Thyroid gland (tissue), 4 donors: ENCODE measurements around the gene ID2.

Experiments
- POLR2A ChIP-seq, 2 donors: fragments of 450-650 bp; IDR thresholded peaks; one replicate each; pipeline ENCODE4 v1.6.1; 2017; ENCODE audit warnings: antibody characterized with exemption in 2 of 2, mild to moderate bottlenecking in 2 of 2, moderate library complexity in 1 of 2
- TF ChIP-seq, protein P1 (sequence below), 6 experiments: fragments of 200-600 bp in 3 of 6; fragments of 450-650 bp in 3 of 6; sonication (generic) in 3 of 6; IDR thresholded peaks; one replicate each; pipeline ENCODE4 v1.5.1; 2016 to 2019; ENCODE audit warnings: antibody characterized with exemption in 6 of 6, mild to moderate bottlenecking in 2 of 6, inconsistent platforms in 1 of 6, moderate library complexity in 1 of 6

GRCh38 chr2:8653485-8653884, 28.4 kb upstream of the ID2 start:
- no peak for TF ChIP-seq POLR2A (IDR thresholded peaks at IDR 0.05)
- TF ChIP-seq, protein P1, sequence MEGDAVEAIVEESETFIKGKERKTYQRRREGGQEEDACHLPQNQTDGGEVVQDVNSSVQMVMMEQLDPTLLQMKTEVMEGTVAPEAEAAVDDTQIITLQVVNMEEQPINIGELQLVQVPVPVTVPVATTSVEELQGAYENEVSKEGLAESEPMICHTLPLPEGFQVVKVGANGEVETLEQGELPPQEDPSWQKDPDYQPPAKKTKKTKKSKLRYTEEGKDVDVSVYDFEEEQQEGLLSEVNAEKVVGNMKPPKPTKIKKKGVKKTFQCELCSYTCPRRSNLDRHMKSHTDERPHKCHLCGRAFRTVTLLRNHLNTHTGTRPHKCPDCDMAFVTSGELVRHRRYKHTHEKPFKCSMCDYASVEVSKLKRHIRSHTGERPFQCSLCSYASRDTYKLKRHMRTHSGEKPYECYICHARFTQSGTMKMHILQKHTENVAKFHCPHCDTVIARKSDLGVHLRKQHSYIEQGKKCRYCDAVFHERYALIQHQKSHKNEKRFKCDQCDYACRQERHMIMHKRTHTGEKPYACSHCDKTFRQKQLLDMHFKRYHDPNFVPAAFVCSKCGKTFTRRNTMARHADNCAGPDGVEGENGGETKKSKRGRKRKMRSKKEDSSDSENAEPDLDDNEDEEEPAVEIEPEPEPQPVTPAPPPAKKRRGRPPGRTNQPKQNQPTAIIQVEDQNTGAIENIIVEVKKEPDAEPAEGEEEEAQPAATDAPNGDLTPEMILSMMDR (IDR thresholded peaks at IDR 0.05): no peak
